ENCODE data around the gene TBRG4.

The TBRG4 gene

GRCh38 chr7:45145881-45146280 is 34.4 kb upstream of the TBRG4 start:
- no peak for DNase-seq (ENCODE audit: low read depth)
- H3K4me3 ChIP-seq (replicated peaks; ENCODE audit: low read depth, low read length), result no peak overlapping the region
- TF ChIP-seq, protein P1, sequence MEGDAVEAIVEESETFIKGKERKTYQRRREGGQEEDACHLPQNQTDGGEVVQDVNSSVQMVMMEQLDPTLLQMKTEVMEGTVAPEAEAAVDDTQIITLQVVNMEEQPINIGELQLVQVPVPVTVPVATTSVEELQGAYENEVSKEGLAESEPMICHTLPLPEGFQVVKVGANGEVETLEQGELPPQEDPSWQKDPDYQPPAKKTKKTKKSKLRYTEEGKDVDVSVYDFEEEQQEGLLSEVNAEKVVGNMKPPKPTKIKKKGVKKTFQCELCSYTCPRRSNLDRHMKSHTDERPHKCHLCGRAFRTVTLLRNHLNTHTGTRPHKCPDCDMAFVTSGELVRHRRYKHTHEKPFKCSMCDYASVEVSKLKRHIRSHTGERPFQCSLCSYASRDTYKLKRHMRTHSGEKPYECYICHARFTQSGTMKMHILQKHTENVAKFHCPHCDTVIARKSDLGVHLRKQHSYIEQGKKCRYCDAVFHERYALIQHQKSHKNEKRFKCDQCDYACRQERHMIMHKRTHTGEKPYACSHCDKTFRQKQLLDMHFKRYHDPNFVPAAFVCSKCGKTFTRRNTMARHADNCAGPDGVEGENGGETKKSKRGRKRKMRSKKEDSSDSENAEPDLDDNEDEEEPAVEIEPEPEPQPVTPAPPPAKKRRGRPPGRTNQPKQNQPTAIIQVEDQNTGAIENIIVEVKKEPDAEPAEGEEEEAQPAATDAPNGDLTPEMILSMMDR (IDR thresholded peaks at IDR 0.05; ENCODE audit: low read length, missing control alignments), result no peak

GRCh38 chr7:45143616-45144015 is 32.1 kb upstream of the TBRG4 start:
- no peak for DNase-seq (ENCODE audit: low read depth)
- H3K4me3 ChIP-seq (replicated peaks; ENCODE audit: low read depth, low read length), result no peak overlapping the region
- TF ChIP-seq, protein P1 (IDR thresholded peaks at IDR 0.05; ENCODE audit: low read length, missing control alignments), result no peak

DNA sequence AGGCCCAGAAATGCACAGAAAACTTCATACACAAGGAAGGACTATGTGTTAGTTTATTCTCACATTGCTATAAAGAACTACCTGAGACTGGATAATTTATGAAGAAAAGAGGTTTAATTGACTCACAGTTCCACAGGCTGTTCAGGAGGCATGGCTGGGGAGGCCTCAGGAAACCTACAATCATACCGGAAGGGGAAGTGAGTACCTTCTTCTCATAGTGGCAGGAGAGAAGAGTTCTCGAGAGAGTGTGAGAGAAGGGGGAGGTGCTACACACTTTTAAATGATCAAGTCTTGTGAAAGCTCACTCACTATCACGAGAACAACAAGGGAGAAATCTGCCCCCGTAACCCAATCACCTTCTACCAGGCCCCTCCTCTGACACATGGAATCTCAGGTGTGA is 29.3 kb upstream of the TBRG4 start:
- DNase-seq (ENCODE audit: low read depth), result no peak
- H3K4me3 ChIP-seq (replicated peaks; ENCODE audit: low read depth, low read length), result no peak overlapping the region
- TF ChIP-seq, protein P1 (IDR thresholded peaks at IDR 0.05; ENCODE audit: low read length, missing control alignments), result no peak

GRCh38 chr7:45138433-45139267 is 27.2 kb upstream of the TBRG4 start:
- H3K4me3 ChIP-seq (replicated peaks; ENCODE audit: low read depth, low read length), result no peak overlapping the region
- no peak for DNase-seq (ENCODE audit: low read depth)
- TF ChIP-seq, protein P1 (IDR thresholded peaks at IDR 0.05; ENCODE audit: low read length, missing control alignments), result no peak

GRCh38 chr7:45136106-45137060 is 24.9 kb upstream of the TBRG4 start:
- DNase-seq (ENCODE audit: low read depth), result peak; percentile 87
- no peak overlapping the region for H3K4me3 ChIP-seq (replicated peaks; ENCODE audit: low read depth, low read length)
- TF ChIP-seq, protein P1 (IDR thresholded peaks at IDR 0.05; ENCODE audit: low read length, missing control alignments), result peak; percentile 89

DNA sequence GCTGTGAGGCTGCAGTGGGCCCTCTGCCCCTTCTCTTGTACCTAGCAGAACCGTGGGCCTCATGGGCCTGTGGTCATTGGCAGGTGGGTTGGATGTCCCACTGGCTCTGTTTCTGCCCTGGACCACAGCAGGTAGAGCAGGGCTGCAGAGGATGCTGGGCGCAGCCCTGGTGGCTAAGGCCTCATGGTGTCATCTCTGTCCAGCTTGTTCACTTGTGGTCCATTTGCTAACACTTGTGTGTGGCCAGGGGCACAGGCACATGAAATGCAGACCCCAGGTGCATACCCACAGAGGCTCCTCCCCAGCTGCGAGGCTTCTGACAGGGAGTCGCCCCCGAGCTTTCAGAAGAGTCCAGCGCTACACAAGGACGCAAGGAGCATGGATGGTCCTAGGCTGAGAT is 22.4 kb upstream of the TBRG4 start:
- TF ChIP-seq, protein P1 (IDR thresholded peaks at IDR 0.05; ENCODE audit: low read length, missing control alignments), result no peak
- DNase-seq (ENCODE audit: low read depth), result no peak
- no peak overlapping the region for H3K4me3 ChIP-seq (replicated peaks; ENCODE audit: low read depth, low read length)

Measured in fibroblast of pulmonary artery (primary cell).